ENCODE measurements around the gene SOX8.
"Not testable (repeated sequence)": the region's sequence is repeated elsewhere in the genome, so short reads cannot be mapped to it uniquely, and the experiment has no call there.

The SOX8 gene

GRCh38 chr16:1021553-1022160 is 40.1 kb downstream of the SOX8 start:
- DNase-seq (ENCODE audit: low read depth in 4 of 4, low spot score in 1 of 4), result no peak

- no peak for DNase-seq (ENCODE audit: low read depth in 4 of 4, low spot score in 1 of 4)
These were observed 40.9 kb downstream of the SOX8 start for GRCh38 chr16:1022466-1022865.

- DNase-seq (ENCODE audit: low read depth in 4 of 4, low spot score in 1 of 4), result no peak
These were observed 42.6 kb downstream of the SOX8 start for GRCh38 chr16:1024138-1024537.

- DNase-seq (ENCODE audit: low read depth in 4 of 4, low spot score in 1 of 4), result not testable (repeated sequence)
These were observed 43.7 kb downstream of the SOX8 start for GRCh38 chr16:1025183-1025809.

- no peak for DNase-seq (ENCODE audit: low read depth in 4 of 4, low spot score in 1 of 4)
These were observed 44.6 kb downstream of the SOX8 start for GRCh38 chr16:1026057-1026783.

GRCh38 chr16:1026784-1027500 is 45.4 kb downstream of the SOX8 start:
- no peak for DNase-seq (ENCODE audit: low read depth in 4 of 4, low spot score in 1 of 4)

GRCh38 chr16:1027501-1027815 is 45.9 kb downstream of the SOX8 start:
- DNase-seq (ENCODE audit: low read depth in 4 of 4, low spot score in 1 of 4), result no peak

- no peak for DNase-seq (ENCODE audit: low read depth in 4 of 4, low spot score in 1 of 4)
These were observed 46.5 kb downstream of the SOX8 start for GRCh38 chr16:1028056-1028455.

GRCh38 chr16:1028524-1029258 is 47.1 kb downstream of the SOX8 start:
- DNase-seq (ENCODE audit: low read depth in 4 of 4, low spot score in 1 of 4), result no peak

- DNase-seq (ENCODE audit: low read depth in 4 of 4, low spot score in 1 of 4), result no peak
These were observed 47.6 kb downstream of the SOX8 start for GRCh38 chr16:1029259-1029545.

- DNase-seq (ENCODE audit: low read depth in 4 of 4, low spot score in 1 of 4), result no peak
These were observed 48.9 kb downstream of the SOX8 start for GRCh38 chr16:1030473-1030901.

GRCh38 chr16:1031666-1032065 is 50.1 kb downstream of the SOX8 start:
- DNase-seq (ENCODE audit: low read depth in 4 of 4, low spot score in 1 of 4), result no peak

- DNase-seq (ENCODE audit: low read depth in 4 of 4, low spot score in 1 of 4), result no peak
These were observed 51.0 kb downstream of the SOX8 start for GRCh38 chr16:1032607-1033006.

- DNase-seq (ENCODE audit: low read depth in 4 of 4, low spot score in 1 of 4), result no peak
These were observed 51.6 kb downstream of the SOX8 start for GRCh38 chr16:1033128-1033679.

GRCh38 chr16:1034230-1035065 is 52.9 kb downstream of the SOX8 start:
- no peak for DNase-seq (ENCODE audit: low read depth in 4 of 4, low spot score in 1 of 4)

- DNase-seq (ENCODE audit: low read depth in 4 of 4, low spot score in 1 of 4), result no peak
These were observed 53.5 kb downstream of the SOX8 start for GRCh38 chr16:1035066-1035415.

- DNase-seq (ENCODE audit: low read depth in 4 of 4, low spot score in 1 of 4), result no peak
These were observed 54.6 kb downstream of the SOX8 start for GRCh38 chr16:1036166-1036565.
